Activated T-cell treated with anti-CD3 and anti-CD28 coated beads for 24 hours (primary cell): ENCODE data around the gene LRRC46.
A peak's percentile ranks its signal among the peaks of the same experiment; 100 is the strongest.

Experiments
- DNase-seq: peaks from one replicate; pipeline ENCODE4 v3.0.0-alpha.2; 2020; ENCODE audit warnings: low read depth

The LRRC46 gene

GRCh38 chr17:47830396-47831002 lies 971 bp upstream of the LRRC46 start:
- DNase-seq = no peak

- no peak for DNase-seq
These were observed 461 bp downstream of the LRRC46 start for GRCh38 chr17:47831934-47832327.

GRCh38 chr17:47834756-47835155 lies 3.3 kb downstream of the LRRC46 start:
- no peak for DNase-seq

- DNase-seq = no peak
These were observed 5.1 kb downstream of the LRRC46 start for GRCh38 chr17:47836601-47837000.

GRCh38 chr17:47837401-47838039 lies 6.0 kb downstream of the LRRC46 start:
- DNase-seq = no peak

- DNase-seq = no peak
These were observed 7.2 kb downstream of the LRRC46 start for GRCh38 chr17:47838636-47839035.

GRCh38 chr17:47839071-47839470 lies 7.6 kb downstream of the LRRC46 start:
- no peak for DNase-seq

- no peak for DNase-seq
These were observed 8.7 kb downstream of the LRRC46 start for GRCh38 chr17:47840001-47840741.

- peak; percentile 81 for DNase-seq
These were observed 9.4 kb downstream of the LRRC46 start, which contains the start of gene SCRN2 for GRCh38 chr17:47840742-47841487. Gene SCRN2, minus strand, starts transcription at chr17:47841273. Its CDS starts 430 bp downstream, at chr17:47840843.

- no peak for DNase-seq
These were observed 10.2 kb downstream of the LRRC46 start for GRCh38 chr17:47841488-47842291.

GRCh38 chr17:47843391-47843730 lies 11.9 kb downstream of the LRRC46 start:
- DNase-seq = no peak

- DNase-seq = no peak
These were observed 12.8 kb downstream of the LRRC46 start for GRCh38 chr17:47844227-47844626.

GRCh38 chr17:47844814-47845715 lies 13.6 kb downstream of the LRRC46 start:
- no peak for DNase-seq

- DNase-seq = no peak
These were observed 14.2 kb downstream of the LRRC46 start for GRCh38 chr17:47845716-47846075.

GRCh38 chr17:47846716-47847340 lies 15.4 kb downstream of the LRRC46 start:
- no peak for DNase-seq

- DNase-seq = no peak
These were observed 16.1 kb downstream of the LRRC46 start for GRCh38 chr17:47847341-47848197.

- DNase-seq = no peak
These were observed 16.7 kb downstream of the LRRC46 start for GRCh38 chr17:47848198-47848513.

- DNase-seq = no peak
These were observed 18.9 kb downstream of the LRRC46 start for GRCh38 chr17:47850373-47850691.

- DNase-seq = peak; percentile 57
These were observed 19.5 kb downstream of the LRRC46 start, which contains the start of gene SP6 for GRCh38 chr17:47850692-47851573. Gene SP6, minus strand, starts transcription at chr17:47851163. Its CDS starts 2,734 bp downstream, at chr17:47848429.
